Suprapubic skin (tissue), 4 donors: ENCODE results near the gene RAB11FIP2. TPM values are rescaled to one million over a fixed set of nuclear protein-coding genes. Genes with fewer than 3 reads are reported as not detected.
"Not testable (repeated sequence)": the region's sequence is repeated elsewhere in the genome, so short reads cannot be mapped to it uniquely, and the experiment has no call there.

Experiments used
- DNase-seq, 2 donors: peaks; one replicate each; pipeline ENCODE4 v3.0.0-alpha.2; 2019; ENCODE audit warnings: low spot score in 2 of 2
- H3K27ac ChIP-seq: fragments of 200-600 bp; sonication (generic); one replicate; pipeline ENCODE4 v1.5.1; 2019
- H3K27me3 ChIP-seq: fragments of 200-600 bp; sonication (generic); one replicate; pipeline ENCODE4 v1.5.1; 2019
- H3K36me3 ChIP-seq: fragments of 200-600 bp; sonication (generic); one replicate; pipeline ENCODE4 v1.5.1; 2019
- H3K4me1 ChIP-seq: fragments of 200-600 bp; sonication (generic); one replicate; pipeline ENCODE4 v1.5.1; 2019
- H3K4me3 ChIP-seq: fragments of 200-600 bp; sonication (generic); one replicate; pipeline ENCODE4 v1.5.1; 2019; ENCODE audit warnings: mild to moderate bottlenecking
- H3K9me3 ChIP-seq: fragments of 200-600 bp; sonication (generic); one replicate; pipeline ENCODE4 v1.5.1; 2019
- CTCF ChIP-seq, 2 donors: fragments of 200-600 bp in 1 of 2; fragments of 450-650 bp in 1 of 2; sonication (generic) in 1 of 2; IDR thresholded peaks; one replicate each; pipeline ENCODE4 v1.5.1; 2016 to 2019; ENCODE audit warnings: antibody characterized with exemption in 2 of 2, mild to moderate bottlenecking in 1 of 2, moderate library complexity in 1 of 2
- EP300 ChIP-seq: sonication (generic); formaldehyde crosslinking; IDR thresholded peaks from one replicate; pipeline ENCODE4 v1.6.1; 2017; ENCODE audit warnings: antibody characterized with exemption
- POLR2A ChIP-seq, 2 donors: fragments of 450-650 bp; IDR thresholded peaks; one replicate each; pipeline ENCODE4 v1.6.1; 2017; ENCODE audit warnings: antibody characterized with exemption in 2 of 2, mild to moderate bottlenecking in 2 of 2, moderate library complexity in 2 of 2
- POLR2AphosphoS5 ChIP-seq, 3 donors: sonication (generic); formaldehyde crosslinking; IDR thresholded peaks; one replicate each; pipeline ENCODE4 v1.6.1; 2017; ENCODE audit warnings: antibody characterized with exemption in 3 of 3
- WGBS: methylation state at CpG from one replicate; pipeline ENCODE4 v1.1.5; 2018; 5-methylcytosine and 5-hydroxymethylcytosine counted together
- total RNA-seq, 4 donors: library from RNA; depleted of rRNA; stranded (reverse); fragments of >200 nt; gene quantifications; one replicate each; pipeline ENCODE4 v1.1.0, GENCODE V29; 2016

RAB11FIP2 gene
- total RNA-seq, 4 donors from 2014 or later, result 10.2 to 29.0 (median 13.0) TPM

DNA sequence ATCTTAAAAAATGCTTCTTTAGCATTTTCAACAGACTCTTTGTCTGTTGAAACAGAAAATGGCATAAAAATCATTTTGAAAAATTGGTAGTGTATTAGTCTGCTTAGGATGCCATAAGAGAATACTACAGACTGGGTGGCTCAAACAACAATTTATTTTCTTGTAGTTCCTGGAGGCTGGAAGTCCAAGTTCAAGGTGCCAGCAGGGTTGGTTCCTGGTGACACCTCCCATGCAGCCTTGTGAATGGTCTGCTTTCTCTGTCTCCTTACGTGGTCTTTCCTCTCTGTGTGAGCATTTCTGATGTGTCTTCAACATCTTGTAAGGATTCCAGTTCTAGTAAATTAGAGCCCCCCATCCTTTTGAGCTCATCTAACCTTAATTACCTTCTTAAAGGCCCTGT, 26.1 kb upstream of the RAB11FIP2 start:
- Histone ChIP-seq H3K27me3 (no peaks in the 10 kb centered on the region), H3K4me1 (no peaks in the 10 kb centered on the region), H3K27ac (no peak overlapping the region), H3K9me3 (no peaks in the 10 kb centered on the region), H3K4me3 (no peak overlapping the region), H3K36me3 (no peaks in the 10 kb centered on the region)
- no peak for DNase-seq
- TF ChIP-seq POLR2AphosphoS5 (IDR thresholded peaks at IDR 0.05), result no peak
- no peak for TF ChIP-seq EP300
- TF ChIP-seq CTCF (IDR thresholded peaks at IDR 0.05), result no peak
- no peak for TF ChIP-seq POLR2A (IDR thresholded peaks at IDR 0.05)
- WGBS, result 94% methylated on average over 1 of the region's 1 CpG

DNA sequence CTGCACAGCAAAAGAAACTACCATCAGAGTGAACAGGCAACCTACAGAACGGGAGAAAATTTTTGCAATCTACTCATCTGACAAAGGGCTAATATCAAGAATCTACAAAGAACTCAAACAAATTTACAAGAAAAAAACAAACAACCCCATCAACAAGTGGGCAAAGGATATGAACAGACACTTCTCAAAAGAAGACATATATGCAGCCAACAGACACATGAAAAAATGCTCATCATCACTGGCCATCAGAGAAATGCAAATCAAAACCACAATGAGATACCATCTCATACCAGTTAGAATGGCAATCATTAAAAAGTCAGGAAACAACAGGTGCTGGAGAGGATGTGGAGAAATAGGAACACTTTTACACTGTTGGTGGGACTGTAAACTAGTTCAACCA, 20.6 kb upstream of the RAB11FIP2 start:
- H3K4me3 ChIP-seq, H3K9me3 ChIP-seq, H3K4me1 ChIP-seq, DNase-seq, H3K27me3 ChIP-seq, H3K36me3 ChIP-seq, H3K27ac ChIP-seq: not testable (repeated sequence)
- WGBS, result no CpG with 5 or more reads among the region's 1 CpG

GRCh38 chr10:118062798-118063238, 16.1 kb upstream of the RAB11FIP2 start:
- no peak overlapping the region for H3K27ac ChIP-seq
- no peaks in the 10 kb centered on the region for H3K36me3 ChIP-seq
- no peak for TF ChIP-seq EP300
- TF ChIP-seq POLR2AphosphoS5 (IDR thresholded peaks at IDR 0.05), result peak in 1 of 3 donors; percentile 23
- no peak overlapping the region for H3K4me3 ChIP-seq
- no peaks in the 10 kb centered on the region for H3K27me3 ChIP-seq
- DNase-seq, result no peak
- no peaks in the 10 kb centered on the region for H3K9me3 ChIP-seq
- WGBS, result 87% methylated on average over 4 of the region's 4 CpGs
- H3K4me1 ChIP-seq, result no peaks in the 10 kb centered on the region

DNA sequence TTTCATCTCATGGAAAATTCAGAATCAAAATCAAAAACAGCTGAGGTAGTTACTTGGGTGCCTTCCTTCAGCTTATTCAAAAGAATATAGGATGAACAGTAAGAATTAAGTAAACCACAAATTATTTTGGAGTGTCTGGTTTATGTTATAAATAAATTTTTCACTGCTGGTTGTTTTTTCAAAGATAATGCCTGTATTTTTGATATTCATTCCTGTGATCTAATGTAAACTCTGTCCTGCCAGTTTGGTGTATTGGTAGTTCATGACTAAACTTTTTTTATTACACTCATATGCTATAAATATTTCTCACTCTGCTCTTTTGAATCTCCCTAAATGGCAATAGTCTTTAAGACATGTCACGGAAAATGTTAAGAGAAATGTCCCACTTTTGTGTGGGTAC, 11.6 kb upstream of the RAB11FIP2 start:
- WGBS, result 90% methylated on average over 1 of the region's 1 CpG
- no peak for TF ChIP-seq EP300
- TF ChIP-seq POLR2A (IDR thresholded peaks at IDR 0.05), result no peak
- TF ChIP-seq CTCF (IDR thresholded peaks at IDR 0.05), result no peak
- TF ChIP-seq POLR2AphosphoS5 (IDR thresholded peaks at IDR 0.05), result no peak
- Histone ChIP-seq H3K9me3 (no peaks in the 10 kb centered on the region), H3K36me3 (no peaks in the 10 kb centered on the region), H3K4me3 (no peak overlapping the region), H3K4me1 (peaks cover 6% of the 10 kb centered on the region), H3K27me3 (no peaks in the 10 kb centered on the region), H3K27ac (no peak overlapping the region)
- DNase-seq, result no peak

- no peak overlapping the region for H3K27ac ChIP-seq
- H3K4me1 ChIP-seq, result peaks cover 6% of the 10 kb centered on the region
- no peaks in the 10 kb centered on the region for H3K27me3 ChIP-seq
- no peaks in the 10 kb centered on the region for H3K9me3 ChIP-seq
- TF ChIP-seq POLR2A (IDR thresholded peaks at IDR 0.05), result no peak
- TF ChIP-seq EP300, result no peak
- TF ChIP-seq POLR2AphosphoS5 (IDR thresholded peaks at IDR 0.05), result no peak
- no peak for TF ChIP-seq CTCF (IDR thresholded peaks at IDR 0.05)
- no peak overlapping the region for H3K4me3 ChIP-seq
- no peaks in the 10 kb centered on the region for H3K36me3 ChIP-seq
- 94% methylated on average over 4 of the region's 4 CpGs for WGBS
- no peak for DNase-seq
Measured at GRCh38 chr10:118057361-118057760, 10.6 kb upstream of the RAB11FIP2 start.

GRCh38 chr10:118054383-118054782, 7.6 kb upstream of the RAB11FIP2 start:
- no peak for DNase-seq
- WGBS, result 64% methylated on average over 2 of the region's 2 CpGs
- H3K9me3 ChIP-seq, result no peaks in the 10 kb centered on the region
- H3K4me1 ChIP-seq, result peaks cover 6% of the 10 kb centered on the region
- no peak overlapping the region for H3K27ac ChIP-seq
- no peak overlapping the region for H3K4me3 ChIP-seq
- TF ChIP-seq EP300 (no peak), POLR2A (IDR thresholded peaks at IDR 0.05) (no peak), POLR2AphosphoS5 (IDR thresholded peaks at IDR 0.05) (no peak), CTCF (IDR thresholded peaks at IDR 0.05) (no peak)
- H3K27me3 ChIP-seq, result no peaks in the 10 kb centered on the region
- no peaks in the 10 kb centered on the region for H3K36me3 ChIP-seq
